Smooth muscle cell of trachea (primary cell): Measurements from ENCODE around the gene FAM162B. TPM values are rescaled to one million over a fixed set of nuclear protein-coding genes. Genes with fewer than 3 reads are reported as not detected.

Experiments used
- total RNA-seq: library from RNA; depleted of rRNA; stranded (reverse); fragments of >200 nt; gene quantifications from 2 replicates; pipeline ENCODE4 v1.2.1, GENCODE V29; 2014

Gene FAM162B
- total RNA-seq = 0.33 and 1.0 TPM in 2 replicates

DNA sequence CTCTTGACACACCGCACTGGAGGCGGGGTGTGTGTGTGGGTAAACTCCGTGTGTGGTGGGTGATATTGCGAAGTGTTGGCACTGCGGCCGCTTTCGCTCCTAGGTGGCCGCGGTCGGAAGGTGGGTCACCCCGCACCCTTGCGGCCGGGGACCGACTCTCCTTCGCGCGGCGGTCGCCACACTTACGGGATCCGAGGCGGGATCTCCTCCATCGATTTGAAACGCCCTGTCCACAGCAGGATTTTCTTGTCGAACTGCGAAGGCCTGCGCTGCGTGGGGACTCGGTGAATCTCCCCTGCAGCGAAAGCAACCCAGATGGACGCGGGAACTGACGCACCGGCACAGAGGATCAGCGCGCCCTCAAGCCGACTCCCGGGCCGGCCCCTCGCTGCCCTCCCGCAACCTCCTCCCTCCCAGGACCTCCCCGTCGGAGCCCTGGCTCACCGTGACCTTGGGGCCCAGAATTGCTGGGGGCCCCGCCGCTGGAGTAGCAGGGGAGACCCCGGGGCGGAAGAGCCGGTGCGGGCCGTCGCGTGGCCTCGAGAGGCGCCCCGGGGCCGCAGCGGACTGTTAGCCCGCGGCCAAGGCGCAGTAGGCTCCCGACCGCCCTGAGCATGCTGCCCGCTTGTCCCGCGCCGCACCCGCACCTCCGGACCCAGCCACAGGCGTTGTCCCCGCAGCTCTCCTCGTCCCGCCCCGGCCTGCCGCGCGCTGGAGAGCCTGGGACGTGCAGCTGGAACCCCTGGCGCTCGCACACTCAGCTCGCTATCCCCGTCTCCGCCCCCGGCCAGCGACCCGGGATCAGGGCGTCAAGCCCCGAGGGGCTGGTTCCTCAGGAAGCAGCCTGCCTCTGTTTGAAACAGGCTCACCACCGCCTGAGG is at the start of gene FAM162B:
TSS of gene FAM162B (minus strand) at position 759 of the 881 bp plus-strand sequence. CDS start at position 616, 143 bp downstream.

Other genes with a start within 250 kb of the FAM162B start
- 0.15 and 0.17 TPM in 2 replicates for gene TRAPPC3L, start 220.0 kb downstream of the FAM162B start, total RNA-seq
- gene CALHM4, start 212.0 kb downstream of the FAM162B start, total RNA-seq = not detected in 2 replicates
- 19.2 and 31.6 TPM in 2 replicates for gene RWDD1, start 194.2 kb downstream of the FAM162B start, total RNA-seq
- gene RSPH4A, start 149.2 kb downstream of the FAM162B start, total RNA-seq = 0.15 and 0.17 TPM in 2 replicates
- 11.1 and 15.0 TPM in 2 replicates for gene ZUP1, start 97.0 kb downstream of the FAM162B start, total RNA-seq
- gene KPNA5, start 84.5 kb downstream of the FAM162B start, total RNA-seq = 4.8 and 9.5 TPM in 2 replicates
- gene GPRC6A, start 63.4 kb upstream of the FAM162B start, total RNA-seq = not detected in 2 replicates
- not detected in 2 replicates for gene RFX6, start 111.5 kb upstream of the FAM162B start, total RNA-seq